GM12801 (cell line): ENCODE measurements around the gene CAMK1.

ENCODE experiments used
- TF ChIP-seq, protein P1 (sequence below): IDR thresholded peaks from one replicate; pipeline ENCODE4 v1.5.1; 2011; ENCODE audit warnings: control low read depth; ENCODE audit not compliant: insufficient read length; ENCODE audit errors: extremely low read depth

Gene CAMK1

GRCh38 chr3:9744162-9744561, 25.6 kb downstream of the CAMK1 start:
- TF ChIP-seq, protein P1, sequence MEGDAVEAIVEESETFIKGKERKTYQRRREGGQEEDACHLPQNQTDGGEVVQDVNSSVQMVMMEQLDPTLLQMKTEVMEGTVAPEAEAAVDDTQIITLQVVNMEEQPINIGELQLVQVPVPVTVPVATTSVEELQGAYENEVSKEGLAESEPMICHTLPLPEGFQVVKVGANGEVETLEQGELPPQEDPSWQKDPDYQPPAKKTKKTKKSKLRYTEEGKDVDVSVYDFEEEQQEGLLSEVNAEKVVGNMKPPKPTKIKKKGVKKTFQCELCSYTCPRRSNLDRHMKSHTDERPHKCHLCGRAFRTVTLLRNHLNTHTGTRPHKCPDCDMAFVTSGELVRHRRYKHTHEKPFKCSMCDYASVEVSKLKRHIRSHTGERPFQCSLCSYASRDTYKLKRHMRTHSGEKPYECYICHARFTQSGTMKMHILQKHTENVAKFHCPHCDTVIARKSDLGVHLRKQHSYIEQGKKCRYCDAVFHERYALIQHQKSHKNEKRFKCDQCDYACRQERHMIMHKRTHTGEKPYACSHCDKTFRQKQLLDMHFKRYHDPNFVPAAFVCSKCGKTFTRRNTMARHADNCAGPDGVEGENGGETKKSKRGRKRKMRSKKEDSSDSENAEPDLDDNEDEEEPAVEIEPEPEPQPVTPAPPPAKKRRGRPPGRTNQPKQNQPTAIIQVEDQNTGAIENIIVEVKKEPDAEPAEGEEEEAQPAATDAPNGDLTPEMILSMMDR, result no peak

DNA sequence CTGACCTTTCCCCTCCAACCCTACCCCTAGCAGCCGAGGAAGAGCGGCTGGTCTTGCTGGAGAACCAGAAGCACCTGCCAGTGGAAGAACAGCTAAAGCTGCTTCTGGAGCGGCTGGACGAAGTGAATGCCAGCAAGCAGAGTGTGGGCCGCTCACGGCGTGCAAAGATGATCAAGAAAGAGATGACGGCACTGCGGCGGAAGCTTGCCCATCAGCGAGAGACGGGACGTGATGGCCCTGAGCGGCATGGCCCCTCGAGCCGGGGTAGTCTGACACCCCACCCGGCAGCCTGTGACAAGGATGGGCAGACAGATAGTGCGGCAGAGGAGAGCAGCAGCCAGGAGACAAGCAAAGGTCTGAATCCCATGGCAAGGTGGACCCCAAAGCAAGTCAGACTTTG, 26.2 kb downstream of the CAMK1 start:
- TF ChIP-seq, protein P1, result no peak

DNA sequence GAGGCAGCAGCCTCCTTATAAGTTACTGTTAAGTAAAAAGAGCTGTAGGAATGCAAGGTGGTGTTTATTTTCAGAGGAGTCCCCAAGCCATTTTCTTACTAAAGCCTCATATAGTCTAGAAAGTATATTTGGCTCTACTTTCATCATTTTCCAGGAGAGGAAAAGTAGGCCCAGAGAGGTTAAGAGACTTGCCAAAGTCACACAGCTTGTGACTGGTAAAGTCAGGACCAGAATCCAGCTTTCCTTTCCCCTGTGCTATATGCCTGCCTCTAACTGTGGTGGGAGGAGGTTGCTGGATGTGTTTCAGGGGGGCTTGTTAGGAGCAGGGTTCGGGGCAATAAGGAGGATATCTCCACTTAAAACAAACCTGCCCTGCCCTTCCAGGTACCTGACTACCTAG, 27.2 kb downstream of the CAMK1 start:
- TF ChIP-seq, protein P1, result no peak

DNA sequence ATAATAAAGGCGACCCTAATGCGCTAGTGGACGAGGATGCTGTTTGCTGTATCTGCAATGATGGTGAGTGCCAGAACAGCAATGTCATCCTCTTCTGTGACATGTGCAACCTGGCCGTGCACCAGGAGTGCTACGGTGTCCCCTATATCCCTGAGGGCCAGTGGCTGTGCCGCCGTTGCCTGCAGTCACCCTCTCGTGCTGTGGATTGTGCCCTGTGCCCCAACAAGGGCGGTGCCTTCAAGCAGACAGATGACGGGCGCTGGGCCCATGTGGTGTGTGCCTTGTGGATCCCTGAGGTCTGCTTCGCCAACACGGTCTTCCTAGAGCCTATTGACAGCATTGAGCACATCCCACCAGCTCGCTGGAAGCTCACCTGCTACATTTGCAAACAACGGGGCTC, 30.6 kb downstream of the CAMK1 start:
- TF ChIP-seq, protein P1, result no peak

DNA sequence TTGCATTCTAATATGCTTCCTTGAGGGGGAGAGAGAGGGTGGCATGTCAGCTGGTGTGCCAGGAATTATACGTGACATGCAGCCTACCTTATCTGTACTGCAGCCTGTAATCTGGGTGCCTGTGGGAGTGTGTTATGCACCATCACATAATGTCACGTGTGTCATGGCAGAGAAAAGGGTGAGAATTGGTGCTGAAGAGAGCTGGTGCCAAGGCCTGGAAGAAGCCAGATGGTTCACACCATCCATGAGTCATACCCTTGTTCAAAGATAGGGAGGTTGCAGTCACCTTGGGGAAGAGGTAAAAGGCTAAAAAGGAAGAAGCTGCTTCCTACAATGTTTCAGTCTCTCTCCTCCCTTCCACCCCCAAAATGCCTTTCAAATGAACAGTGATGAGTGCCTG, 32.9 kb downstream of the CAMK1 start:
- TF ChIP-seq, protein P1, result no peak

- TF ChIP-seq, protein P1, result no peak
Measured at GRCh38 chr3:9732740-9733115, 37.0 kb downstream of the CAMK1 start.

GRCh38 chr3:9732080-9732739, 37.5 kb downstream of the CAMK1 start:
- TF ChIP-seq, protein P1, result no peak
